HL-60 (cell line): ENCODE results near the gene CSTF1.

Source experiments
- DNase-seq, 2 experiments: peaks; one replicate each; pipeline ENCODE4 v3.0.0-alpha.2; 2010 to 2020; ENCODE audit warnings: low read depth in 1 of 2, low spot score in 1 of 2
- H3K27ac ChIP-seq: fragments of 250-450 bp; sonication (Bioruptor Pico); replicated peaks from 2 replicates; pipeline ENCODE4 v1.5.1; 2020; ENCODE audit warnings: mild to moderate bottlenecking, moderate library complexity
- H3K27me3 ChIP-seq: fragments of 250-450 bp; sonication (Bioruptor Pico); 2 replicates; pipeline ENCODE4 v1.5.1; 2021; ENCODE audit warnings: mild to moderate bottlenecking, moderate library complexity; ENCODE audit not compliant: insufficient read depth, poor library complexity, severe bottlenecking
- H3K4me3 ChIP-seq: replicated peaks from 2 replicates; pipeline ENCODE4 v1.5.1; 2011; ENCODE audit warnings: mild to moderate bottlenecking, control low read depth, low read length; ENCODE audit not compliant: insufficient read depth
- CTCF ChIP-seq: IDR thresholded peaks from one replicate; pipeline ENCODE4 v1.5.1; 2011; ENCODE audit warnings: low read length, control low read depth, inconsistent platforms; ENCODE audit not compliant: insufficient read depth
- GABPA ChIP-seq: IDR thresholded peaks from 2 replicates; pipeline ENCODE4 v1.6.1; 2012; ENCODE audit warnings: low read depth
- POLR2AphosphoS5 ChIP-seq: IDR thresholded peaks from 2 replicates; pipeline ENCODE4 v1.6.1; 2012; ENCODE audit warnings: low read depth
- REST ChIP-seq: IDR thresholded peaks from 2 replicates; pipeline ENCODE4 v1.6.1; 2012; ENCODE audit warnings: low read depth; ENCODE audit not compliant: insufficient replicate concordance
- SPI1 ChIP-seq: IDR thresholded peaks from 2 replicates; pipeline ENCODE4 v1.6.1; 2012; ENCODE audit warnings: low read depth, mild to moderate bottlenecking, borderline replicate concordance

CSTF1 gene

GRCh38 chr20:56438284-56438683 lies 45.8 kb downstream of the CSTF1 start:
- no peaks in the 10 kb centered on the region for H3K27me3 ChIP-seq
- H3K4me3 ChIP-seq, result no peak overlapping the region
- TF ChIP-seq CTCF (no peak), GABPA (no peak), SPI1 (no peak), REST (no peak), POLR2AphosphoS5 (no peak)
- DNase-seq, result no peak
- no peak overlapping the region for H3K27ac ChIP-seq

GRCh38 chr20:56439771-56440291 lies 47.4 kb downstream of the CSTF1 start:
- H3K27ac ChIP-seq, result 0 out of 2 replicates have a peak overlapping the region, but pooled peaks have one; percentile 24
- H3K4me3 ChIP-seq, result no peak overlapping the region
- peak in 1 of 2 experiments; percentile 42 for DNase-seq
- H3K27me3 ChIP-seq, result no peaks in the 10 kb centered on the region
- TF ChIP-seq REST (no peak), CTCF (no peak), SPI1 (no peak), GABPA (no peak), POLR2AphosphoS5 (no peak)

- Histone ChIP-seq H3K27me3 (no peaks in the 10 kb centered on the region), H3K4me3 (no peak overlapping the region), H3K27ac (0 out of 2 replicates have a peak overlapping the region, but pooled peaks have one; percentile 24)
- TF ChIP-seq GABPA (no peak), REST (no peak), CTCF (no peak), SPI1 (no peak)
- peak in 1 of 2 experiments; percentile 70 for DNase-seq
Measured at GRCh38 chr20:56440346-56441007, 48.0 kb downstream of the CSTF1 start.
